Erythroblast (primary cell): ENCODE results near the gene CAMKK2.
A peak's percentile ranks its signal among the peaks of the same experiment; 100 is the strongest.
"Not testable (repeated sequence)": the region's sequence is repeated elsewhere in the genome, so short reads cannot be mapped to it uniquely, and the experiment has no call there.

Source experiments
- DNase-seq, 2 experiments: peaks; one replicate each; lab custom pipeline; 2025; lab: John Stamatoyannopoulos, UW
- GATA1 ChIP-seq: IDR thresholded peaks from 2 replicates; pipeline ENCODE4 v1.6.1; 2011; ENCODE audit warnings: low read depth, mild to moderate bottlenecking, control low read depth, low read length, moderate library complexity
- POLR2A ChIP-seq: IDR thresholded peaks from 2 replicates; pipeline ENCODE4 v1.6.1; 2011; ENCODE audit warnings: mild to moderate bottlenecking, low read length

Gene CAMKK2

GRCh38 chr12:121314431-121314830 is 17.9 kb upstream of the CAMKK2 start:
- DNase-seq = no peak

GRCh38 chr12:121310231-121310630 is 13.7 kb upstream of the CAMKK2 start:
- DNase-seq = not testable (repeated sequence)

More at GRCh38 chr12:121314431-121314830, 17.9 kb upstream of the CAMKK2 start:
- no peak for TF ChIP-seq GATA1
- TF ChIP-seq POLR2A = no peak

DNA sequence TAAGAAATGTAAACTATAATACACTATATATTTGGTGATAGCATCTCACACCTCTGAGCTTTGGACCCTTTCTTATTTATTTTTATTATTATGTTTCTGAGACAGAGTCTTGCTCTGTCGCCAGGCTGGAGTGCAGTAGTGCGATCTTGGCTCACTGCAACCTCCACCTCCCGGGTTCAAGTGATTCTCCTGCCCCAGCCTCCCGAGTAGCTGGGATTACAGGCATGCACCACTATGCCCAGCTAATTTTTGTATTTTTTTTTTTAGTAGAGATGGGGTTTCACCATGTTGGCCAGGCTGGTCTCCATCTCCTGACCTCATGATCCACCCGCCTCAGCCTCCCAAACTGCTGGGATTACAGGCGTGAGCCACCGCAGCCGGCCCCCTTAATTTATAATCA is 10.9 kb upstream of the CAMKK2 start:
- not testable (repeated sequence) for DNase-seq

DNA sequence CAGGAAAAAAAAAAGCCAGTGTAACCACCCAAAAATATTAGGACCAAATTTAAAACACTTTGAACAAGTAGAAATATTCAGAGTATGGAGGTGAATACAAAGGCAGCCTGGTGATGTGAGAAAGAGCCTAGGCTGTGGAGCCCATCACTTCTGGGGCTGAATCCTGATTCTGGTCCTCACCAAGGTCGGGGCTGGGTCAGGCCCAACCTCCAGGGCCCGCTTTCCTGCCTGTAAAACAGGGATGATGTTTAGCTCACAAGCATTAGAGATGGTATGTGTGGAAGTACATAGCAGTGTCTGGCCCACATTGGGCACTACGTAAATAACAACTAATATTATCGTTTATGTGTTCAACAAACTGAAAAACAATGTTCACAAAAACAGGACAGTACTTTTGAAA is 7.8 kb upstream of the CAMKK2 start:
- TF ChIP-seq GATA1 (no peak), POLR2A (no peak)
- no peak for DNase-seq

- no peak for DNase-seq
- TF ChIP-seq GATA1 = no peak
- no peak for TF ChIP-seq POLR2A
These were observed 5.4 kb upstream of the CAMKK2 start for GRCh38 chr12:121301876-121302275.

DNA sequence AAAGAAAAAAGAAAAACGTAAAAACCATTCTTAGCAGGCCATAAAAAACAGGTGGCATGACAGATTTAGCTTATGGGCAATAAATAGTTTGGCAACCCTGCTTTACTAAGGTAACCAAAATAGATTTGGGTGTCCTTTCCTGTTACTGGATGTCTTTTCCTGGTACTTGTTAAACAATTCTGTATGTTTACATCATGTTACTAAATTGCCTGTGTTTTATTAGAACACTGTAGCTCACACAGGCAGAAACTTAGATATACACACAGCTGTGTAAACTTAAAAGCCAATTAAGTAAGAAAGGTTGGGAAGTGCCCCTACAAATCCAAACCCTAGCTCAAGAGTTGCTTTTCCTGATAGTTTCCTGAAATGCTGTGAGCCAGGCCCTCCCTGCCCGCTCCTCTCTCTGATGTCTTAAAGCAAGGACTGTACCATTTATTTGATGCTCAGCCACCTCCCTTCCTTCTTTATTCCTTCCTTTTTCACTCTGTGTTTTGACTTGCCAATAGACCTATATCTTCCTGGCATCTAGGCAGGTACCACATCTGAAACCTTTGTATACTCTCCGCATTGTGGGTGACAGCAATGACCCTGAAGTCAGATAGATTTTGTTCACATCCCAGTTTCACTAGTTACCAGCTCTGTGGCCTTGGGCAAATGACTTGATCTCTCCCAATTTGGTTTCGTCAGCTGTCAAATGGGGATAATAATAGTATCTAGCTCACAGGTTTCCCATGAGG is 3.7 kb upstream of the CAMKK2 start:
- no peak for DNase-seq
- TF ChIP-seq GATA1 (no peak), POLR2A (no peak)

DNA sequence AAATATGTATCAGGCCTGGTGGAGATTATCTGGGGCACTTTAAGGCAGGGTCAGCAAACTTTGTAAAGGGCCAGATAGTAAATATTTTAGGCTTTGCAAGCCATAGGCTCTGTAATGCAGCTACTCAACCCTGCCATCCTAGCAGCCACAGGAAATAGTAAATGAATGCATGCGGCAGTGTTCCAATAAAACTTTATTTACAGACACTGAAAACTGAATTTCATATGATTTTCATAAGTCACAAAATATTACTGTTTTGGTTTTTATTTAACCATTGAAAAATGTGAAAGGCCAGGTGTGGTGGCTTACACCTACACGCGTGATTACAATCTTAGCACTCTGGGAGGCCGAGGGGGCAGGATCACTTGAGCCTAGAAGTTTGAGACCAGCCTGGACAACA is 3.2 kb upstream of the CAMKK2 start:
- TF ChIP-seq GATA1 (no peak), POLR2A (no peak)
- DNase-seq = no peak

- not testable (repeated sequence) for DNase-seq
These were observed 1.9 kb upstream of the CAMKK2 start for GRCh38 chr12:121298411-121298810.

- no peak for TF ChIP-seq POLR2A
- TF ChIP-seq GATA1 = no peak
- peak; percentile 61 to 65 for DNase-seq
These were observed 1.0 kb upstream of the CAMKK2 start for GRCh38 chr12:121297435-121297991.

DNA sequence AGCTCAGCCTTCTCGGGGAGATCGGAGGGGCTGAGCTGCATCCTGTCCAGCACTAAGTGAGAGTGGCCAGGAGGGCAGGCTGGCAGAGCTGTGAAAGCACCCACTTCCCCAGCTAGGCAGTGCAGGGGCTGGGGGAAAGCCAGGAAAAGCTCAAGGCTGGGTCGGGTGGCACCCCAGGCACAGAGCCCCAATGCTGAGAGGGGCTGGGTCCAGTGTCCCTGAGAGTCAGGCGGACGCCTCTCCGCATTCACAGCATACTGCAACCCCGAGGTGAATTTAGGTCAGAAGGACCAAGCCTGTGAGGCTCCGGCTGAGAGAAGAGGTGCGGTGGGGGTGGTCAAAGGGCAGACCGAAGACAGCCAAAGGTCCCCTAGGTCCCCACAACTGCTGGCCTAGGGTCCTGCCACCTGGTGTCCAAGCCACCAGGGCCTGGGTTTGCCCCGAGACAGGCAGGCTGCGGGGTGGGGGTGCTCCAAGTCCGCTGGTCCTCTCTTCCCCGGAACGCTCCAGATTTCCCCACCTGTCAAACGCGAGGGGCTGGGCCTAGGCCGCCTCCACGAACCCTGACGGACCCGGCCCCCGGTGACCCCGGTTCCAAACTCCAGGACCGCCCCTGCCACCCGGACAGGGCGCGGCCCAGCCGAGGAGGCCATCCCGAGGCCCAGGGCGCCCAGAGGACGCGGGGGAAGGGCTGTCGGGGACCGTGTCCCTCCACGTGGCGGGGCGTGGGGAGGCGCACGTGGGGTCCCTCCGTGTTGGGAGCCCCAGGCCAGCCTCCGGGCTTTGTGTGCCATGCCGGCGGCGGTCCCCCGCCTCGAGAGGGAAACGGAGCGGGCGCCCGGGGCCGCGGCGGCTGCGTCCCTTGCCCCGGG is 527 bp downstream of the CAMKK2 start:
- no peak for TF ChIP-seq POLR2A
- TF ChIP-seq GATA1 = no peak
- peak; percentile 57 to 62 for DNase-seq

- DNase-seq = peak; percentile 37 to 42
- TF ChIP-seq POLR2A (no peak), GATA1 (no peak)
These were observed 1.3 kb downstream of the CAMKK2 start for GRCh38 chr12:121295116-121295745.

DNA sequence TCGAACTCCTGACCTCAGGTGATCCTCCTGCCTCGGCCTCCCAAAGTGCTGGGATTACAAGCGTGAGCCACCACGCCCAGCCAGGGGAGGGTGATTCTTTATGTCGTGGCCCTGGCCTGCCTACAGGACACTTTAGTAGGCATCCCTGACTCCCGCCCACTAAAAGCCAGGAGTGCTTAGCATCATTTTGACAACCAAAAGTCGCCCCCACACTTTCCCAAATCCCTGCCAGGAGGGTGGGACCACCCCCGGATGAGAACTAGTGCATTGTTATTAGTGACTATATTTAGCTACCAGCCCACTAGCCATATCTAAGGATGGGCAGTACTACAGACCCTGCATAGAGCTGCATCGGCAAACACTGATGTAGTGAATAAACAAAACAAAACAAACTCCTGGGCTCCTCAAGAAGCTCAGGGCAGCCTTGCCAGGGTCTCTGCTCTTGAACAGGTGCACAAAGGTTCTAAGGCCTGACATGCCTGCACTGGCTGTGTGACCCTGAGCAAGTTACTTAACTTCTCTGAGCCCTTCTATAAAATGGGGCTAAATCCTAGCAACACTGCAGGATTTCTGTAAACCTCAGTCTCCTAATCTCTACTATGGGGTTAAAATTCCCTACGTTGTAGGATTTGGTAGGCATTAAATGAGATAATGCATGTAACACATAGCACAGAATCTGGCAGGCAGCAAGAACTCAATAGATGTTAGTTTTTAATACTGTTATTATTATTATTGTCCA is 2.2 kb downstream of the CAMKK2 start:
- no peak for DNase-seq

DNA sequence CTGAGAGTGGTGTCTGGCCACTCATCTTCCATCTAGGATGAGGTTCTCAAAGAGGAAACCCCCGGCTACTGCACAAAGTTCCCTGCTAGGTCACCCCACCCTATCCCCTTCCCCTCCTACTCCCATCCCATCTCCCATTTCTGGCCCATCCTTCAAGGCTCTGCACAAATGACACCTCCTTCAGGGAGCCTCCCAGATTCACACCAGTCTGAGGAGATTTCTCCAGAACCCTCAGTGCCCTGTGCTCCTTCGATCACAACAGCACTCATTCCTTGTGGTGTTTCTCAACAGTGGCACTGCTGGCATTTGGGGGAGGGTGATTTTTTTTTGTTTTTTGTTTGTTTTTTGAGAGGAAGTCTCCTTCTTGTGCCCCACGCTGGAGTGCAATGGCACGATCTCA is 2.9 kb downstream of the CAMKK2 start:
- DNase-seq = no peak
- no peak for TF ChIP-seq GATA1
- no peak for TF ChIP-seq POLR2A

More for the DNA sequence above, 2.2 kb downstream of the CAMKK2 start:
- TF ChIP-seq POLR2A (no peak), GATA1 (no peak)

DNA sequence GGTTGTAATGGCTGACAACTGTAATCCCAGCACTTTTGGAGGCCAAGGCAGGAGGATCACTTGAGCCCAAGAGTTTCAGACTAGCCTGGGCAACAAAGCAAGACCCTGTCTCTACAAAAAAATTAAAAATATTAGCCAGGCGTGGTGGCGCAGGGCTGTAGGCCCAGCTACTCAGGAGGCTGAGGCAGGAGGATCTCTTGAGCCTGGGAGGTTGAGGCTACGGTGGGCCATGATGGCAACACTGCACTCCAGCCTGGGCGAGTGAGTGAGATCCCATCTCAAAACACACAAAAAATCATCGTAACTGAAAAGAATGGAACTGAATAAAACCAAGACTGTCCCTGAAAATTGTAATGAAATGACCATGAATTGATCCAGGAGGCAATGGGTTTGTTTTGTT is 6.1 kb downstream of the CAMKK2 start:
- TF ChIP-seq POLR2A = no peak
- TF ChIP-seq GATA1 = no peak

More for the DNA sequence above, 6.1 kb downstream of the CAMKK2 start:
- DNase-seq = no peak
